Spleen (tissue), 11 donors: ENCODE measurements around the gene UAP1. TPM values are rescaled to one million over a fixed set of nuclear protein-coding genes. Genes with fewer than 3 reads are reported as not detected.
A peak's percentile ranks its signal among the peaks of the same experiment; 100 is the strongest.

Experiments used
- DNase-seq: peaks from one replicate; pipeline ENCODE4 v3.0.0-alpha.2; 2020
- H3K27ac ChIP-seq, 8 donors: fragments of 200-600 bp; sonication (generic) in 7 of 8; 1 replicate in 4 of 8; 2 replicates in 4 of 8; pipeline versions ENCODE4 v1.5.0 to v1.8.0; 2016 to 2021; ENCODE audit warnings: inconsistent platforms in 4 of 8, mild to moderate bottlenecking in 4 of 8, moderate library complexity in 1 of 8
- H3K27me3 ChIP-seq, 7 donors: fragments of 200-600 bp; sonication (generic) in 6 of 7; replicated peaks in 1 of 7; 1 replicate in 4 of 7; 2 replicates in 3 of 7; pipeline versions ENCODE4 v1.5.0 to v1.8.0; 2016 to 2021; ENCODE audit warnings: inconsistent platforms in 3 of 7, mild to moderate bottlenecking in 1 of 7
- H3K36me3 ChIP-seq, 6 donors: fragments of 200-600 bp; sonication (generic) in 5 of 6; 1 replicate in 4 of 6; 2 replicates in 2 of 6; pipeline versions ENCODE4 v1.5.0 to v1.8.0; 2016 to 2021; ENCODE audit warnings: inconsistent platforms in 2 of 6
- H3K4me1 ChIP-seq, 6 donors: fragments of 200-600 bp; sonication (generic) in 5 of 6; 1 replicate in 3 of 6; 2 replicates in 3 of 6; pipeline versions ENCODE4 v1.5.0 to v1.8.0; 2016 to 2021; ENCODE audit warnings: inconsistent platforms in 3 of 6
- H3K4me3 ChIP-seq, 8 donors: fragments of 200-600 bp; sonication (generic) in 7 of 8; 1 replicate in 4 of 8; 2 replicates in 4 of 8; pipeline versions ENCODE4 v1.5.0 to v1.8.0; 2016 to 2021; ENCODE audit warnings: inconsistent platforms in 4 of 8, mild to moderate bottlenecking in 4 of 8, moderate library complexity in 2 of 8
- H3K9me3 ChIP-seq, 8 donors: fragments of 200-600 bp; sonication (generic) in 7 of 8; 1 replicate in 4 of 8; 2 replicates in 4 of 8; pipeline versions ENCODE4 v1.5.0 to v1.8.0; 2016 to 2021; ENCODE audit warnings: inconsistent platforms in 4 of 8
- CTCF ChIP-seq, 11 experiments: fragments of 200-600 bp in 7 of 11; fragments of 450-650 bp in 4 of 11; sonication (generic) in 4 of 11; IDR thresholded peaks in 8 of 11; conservative IDR thresholded peaks in 3 of 11; 1 replicate in 7 of 11; 2 replicates in 4 of 11; pipeline versions ENCODE4 v1.4.0 to v1.8.0; 2016 to 2021; ENCODE audit warnings: antibody characterized with exemption in 11 of 11, inconsistent platforms in 4 of 11, mild to moderate bottlenecking in 1 of 11
- POLR2A ChIP-seq, 3 donors: fragments of 450-650 bp; IDR thresholded peaks; one replicate each; pipeline ENCODE4 v1.5.1; 2017; ENCODE audit warnings: antibody characterized with exemption in 3 of 3, mild to moderate bottlenecking in 1 of 3
- POLR2AphosphoS5 ChIP-seq, 3 donors: sonication (generic); formaldehyde crosslinking; IDR thresholded peaks; one replicate each; pipeline ENCODE4 v1.5.1; 2017; ENCODE audit warnings: antibody characterized with exemption in 3 of 3
- WGBS, 5 donors: extraction: QIAGEN DNeasy Blood & Tissue Kit in 3 of 5; methylation state at CpG; one replicate each; pipeline versions ENCODE4 v1.1.5 to v1.1.7; 2013 to 2018; 5-methylcytosine and 5-hydroxymethylcytosine counted together
- intact Hi-C: fragments of 100-400 bp; cut with DNase I; formaldehyde crosslinking; loops from one replicate; pipeline ENCODE4 v1.15.0; 2023; ENCODE audit warnings: low total_unique reads
- polyA plus RNA-seq, 3 donors: library from polyadenylated mRNA; stranded (reverse); fragments of 200-250 nt; gene quantifications; one replicate each; pipeline ENCODE4 v1.2.1, GENCODE V29; 2013
- total RNA-seq, 7 donors: library from RNA; depleted of rRNA in 3 of 7; stranded (reverse); fragments of >200 nt in 3 of 7; fragmentation: NEBNext Ultra II Directional in 4 of 7; extraction: Animal tissue kit (Norgen Biotek cat#: 25700) in 4 of 7; gene quantifications; one replicate each; pipeline versions ENCODE4 v1.1.0 to v1.2.1, GENCODE V29; 2016 to 2021
- donor health status: healthy with polysubstance abuse.
- donor health status: DM: no; HTN: no; CAD: no; lungs with moderate emphysema.
- donor health status: DM: no; HTN: no; CAD: no.
- donor health status: Bipolar disorder and iron deficiency.
- donor health status: healthy.
- donor health status: DM: no; HTN: no; CAD: no.
- donor health status: DM: yes; HTN: yes; CAD: no.

Gene UAP1
- total and polyA plus RNA-seq, 10 donors, result 13.1 to 48.3 (median 21.2) TPM

DNA sequence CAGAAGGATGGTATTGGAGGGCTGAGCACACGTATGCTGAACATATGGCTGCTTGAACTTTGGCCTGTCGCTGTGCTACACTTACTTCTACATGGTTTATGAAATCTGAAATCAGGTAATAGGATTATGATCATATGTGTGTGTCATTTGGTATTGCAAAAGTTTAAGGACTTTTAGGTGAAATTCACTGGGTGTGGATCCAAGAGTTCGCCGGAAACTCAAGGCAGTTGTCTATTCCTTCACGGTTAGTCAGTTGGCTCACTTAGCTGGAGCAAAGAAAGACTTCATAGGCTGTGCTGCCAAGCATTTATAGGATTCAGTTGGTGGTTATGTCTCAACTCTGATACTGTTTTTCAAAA lies 927 bp downstream of the UAP1 start:
- no peak for DNase-seq
- intact Hi-C loops, result no loop called here
- no peak for TF ChIP-seq POLR2A (IDR thresholded peaks at IDR 0.05)
- TF ChIP-seq CTCF (IDR thresholded peaks at IDR 0.05 in 8 of 11, conservative IDR thresholded peaks at IDR 0.05 in 3 of 11), result no peak
- no peak for TF ChIP-seq POLR2AphosphoS5 (IDR thresholded peaks at IDR 0.05)
- H3K9me3 ChIP-seq, result no peaks in the 10 kb centered on the region
- H3K4me3 ChIP-seq, result peak overlapping the region; percentile 59 to 86 (median 75)
- peaks cover 0 to 14% (median 0%) of the 10 kb centered on the region in 6 donors for H3K36me3 ChIP-seq
- peak overlapping the region in 7 of 8 donors; percentile 87 to 95 (median 94) for H3K27ac ChIP-seq
- 51 to 77% (median 67%) methylated on average over 5 of the region's 5 CpGs for WGBS, 5 donors
- peaks cover 5 to 38% (median 28%) of the 10 kb centered on the region in 6 donors for H3K4me1 ChIP-seq
- no peaks in the 10 kb centered on the region for H3K27me3 ChIP-seq

- intact Hi-C loops, result no loop called here
- H3K27ac ChIP-seq, result no peak overlapping the region
- TF ChIP-seq POLR2A (IDR thresholded peaks at IDR 0.05) (no peak), POLR2AphosphoS5 (IDR thresholded peaks at IDR 0.05) (no peak), CTCF (IDR thresholded peaks at IDR 0.05 in 8 of 11, conservative IDR thresholded peaks at IDR 0.05 in 3 of 11) (no peak)
- H3K9me3 ChIP-seq, result no peaks in the 10 kb centered on the region
- H3K4me1 ChIP-seq, result peaks cover 5 to 38% (median 28%) of the 10 kb centered on the region in 6 donors
- no peaks in the 10 kb centered on the region for H3K27me3 ChIP-seq
- 45 to 71% (median 55%) methylated on average over 5 of the region's 5 CpGs for WGBS, 5 donors
- no peak for DNase-seq
- no peak overlapping the region for H3K4me3 ChIP-seq
- peaks cover 0 to 27% (median 0%) of the 10 kb centered on the region in 6 donors for H3K36me3 ChIP-seq
Observed at GRCh38 chr1:162564762-162565218, 3.3 kb downstream of the UAP1 start.

GRCh38 chr1:162565460-162565859 lies 3.9 kb downstream of the UAP1 start:
- TF ChIP-seq POLR2A (IDR thresholded peaks at IDR 0.05), result no peak
- TF ChIP-seq CTCF (IDR thresholded peaks at IDR 0.05 in 8 of 11, conservative IDR thresholded peaks at IDR 0.05 in 3 of 11), result no peak
- TF ChIP-seq POLR2AphosphoS5 (IDR thresholded peaks at IDR 0.05), result no peak
- Histone ChIP-seq H3K4me1 (peaks cover 1 to 38% (median 25%) of the 10 kb centered on the region in 6 donors), H3K27me3 (no peaks in the 10 kb centered on the region), H3K27ac (no peak overlapping the region), H3K9me3 (no peaks in the 10 kb centered on the region), H3K4me3 (no peak overlapping the region), H3K36me3 (peaks cover 0 to 27% (median 0%) of the 10 kb centered on the region in 6 donors)
- no peak for DNase-seq
- intact Hi-C loops, result no loop called here

DNA sequence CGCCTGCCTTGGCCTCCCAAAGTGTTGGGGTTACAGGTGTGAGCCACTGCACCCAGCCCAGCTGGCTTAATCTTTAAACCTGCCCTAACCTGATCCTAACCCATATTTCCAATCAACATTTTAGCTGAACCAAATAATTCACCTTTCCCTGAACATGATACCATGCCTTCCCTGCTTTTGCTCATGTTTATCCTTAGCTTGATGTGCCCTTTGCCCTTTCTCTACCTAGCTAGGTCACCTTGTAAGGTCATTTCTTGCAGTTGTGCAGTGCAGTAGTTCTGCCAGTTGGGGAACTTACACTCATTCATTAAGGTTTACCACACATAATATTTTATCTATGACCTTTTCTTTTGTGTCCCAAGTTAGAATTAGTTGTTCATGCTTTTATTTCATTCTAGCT lies 5.3 kb downstream of the UAP1 start:
- 86 to 95% (median 94%) methylated on average over 1 of the region's 1 CpG for WGBS, 5 donors
- Histone ChIP-seq H3K9me3 (no peaks in the 10 kb centered on the region), H3K27ac (no peak overlapping the region), H3K36me3 (peaks cover 0 to 27% (median 0%) of the 10 kb centered on the region in 6 donors), H3K27me3 (no peaks in the 10 kb centered on the region), H3K4me3 (no peak overlapping the region), H3K4me1 (peaks cover 0 to 42% (median 17%) of the 10 kb centered on the region in 6 donors)
- intact Hi-C loops, result no loop called here
- DNase-seq, result no peak
- TF ChIP-seq POLR2A (IDR thresholded peaks at IDR 0.05) (no peak), CTCF (IDR thresholded peaks at IDR 0.05 in 8 of 11, conservative IDR thresholded peaks at IDR 0.05 in 3 of 11) (no peak), POLR2AphosphoS5 (IDR thresholded peaks at IDR 0.05) (no peak)
